ENCODE data around the gene ITIH3. TPM values are rescaled to one million over a fixed set of nuclear protein-coding genes. Genes with fewer than 3 reads are reported as not detected.
A peak's percentile ranks its signal among the peaks of the same experiment; 100 is the strongest.

The ITIH3 gene
- total and polyA plus RNA-seq, 9 donors = 0.23 to 14.2 (median 1.8) TPM

- intact Hi-C loops (cut with DNase I) = no loop called here
Observed at GRCh38 chr3:52829906-52830463, 35.4 kb downstream of the ITIH3 start.

GRCh38 chr3:52830535-52831258 is 36.1 kb downstream of the ITIH3 start, which contains the start of gene ITIH4:
Gene ITIH4, minus strand, starts transcription at chr3:52830672. Its CDS starts 30 bp downstream, at chr3:52830642.
- H3K27me3 ChIP-seq = no peaks in the 10 kb centered on the region
- intact Hi-C loops (cut with DNase I) = no loop called here
- no peaks in the 10 kb centered on the region for H3K36me3 ChIP-seq
- no peaks in the 10 kb centered on the region for H3K9me3 ChIP-seq
- DNase-seq = no peak
- H3K4me1 ChIP-seq (ENCODE audit: insufficient read depth) = peaks cover 7% of the 10 kb centered on the region
- WGBS, 3 donors = 68 to 71% (median 68%) methylated on average over 16 of the region's 16 CpGs
- no peak within 1 kb of the TSS for H3K4me3 ChIP-seq
- TF ChIP-seq EP300 (IDR thresholded peaks at IDR 0.05) (no peak), POLR2A (IDR thresholded peaks at IDR 0.05) (no peak), CTCF (IDR thresholded peaks at IDR 0.05) (no peak)
- peak within 1 kb of the TSS in 1 of 2 donors; percentile 21 for H3K27ac ChIP-seq

More at GRCh38 chr3:52829906-52830463, 35.4 kb downstream of the ITIH3 start:
- Histone ChIP-seq H3K4me3 (no peak overlapping the region), H3K9me3 (no peaks in the 10 kb centered on the region), H3K4me1 (ENCODE audit: insufficient read depth) (peaks cover 1% of the 10 kb centered on the region), H3K27ac (no peak overlapping the region), H3K27me3 (no peaks in the 10 kb centered on the region), H3K36me3 (no peaks in the 10 kb centered on the region)
- 87 to 89% (median 88%) methylated on average over 10 of the region's 10 CpGs for WGBS, 3 donors
- TF ChIP-seq CTCF (IDR thresholded peaks at IDR 0.05) (no peak), EP300 (IDR thresholded peaks at IDR 0.05) (no peak), POLR2A (IDR thresholded peaks at IDR 0.05) (no peak)
- DNase-seq = no peak

GRCh38 chr3:52831500-52832301 is 37.1 kb downstream of the ITIH3 start:
- peak in 4 of 5 donors; percentile 40 to 64 (median 47) for DNase-seq
- intact Hi-C loops (cut with DNase I) = no loop called here
- H3K27ac ChIP-seq = peak overlapping the region in 1 of 2 donors; percentile 21
- H3K4me3 ChIP-seq = no peak overlapping the region
- TF ChIP-seq CTCF (IDR thresholded peaks at IDR 0.05) = no peak
- no peak for TF ChIP-seq POLR2A (IDR thresholded peaks at IDR 0.05)
- no peak for TF ChIP-seq EP300 (IDR thresholded peaks at IDR 0.05)
- no peaks in the 10 kb centered on the region for H3K27me3 ChIP-seq
- 47 to 57% (median 51%) methylated on average over 21 of the region's 21 CpGs for WGBS, 3 donors
- no peaks in the 10 kb centered on the region for H3K9me3 ChIP-seq
- H3K4me1 ChIP-seq (ENCODE audit: insufficient read depth) = peaks cover 7% of the 10 kb centered on the region
- H3K36me3 ChIP-seq = no peaks in the 10 kb centered on the region

GRCh38 chr3:52833202-52833601 is 38.6 kb downstream of the ITIH3 start:
- Histone ChIP-seq H3K4me3 (no peak overlapping the region), H3K27me3 (no peaks in the 10 kb centered on the region), H3K4me1 (ENCODE audit: insufficient read depth) (peaks cover 7% of the 10 kb centered on the region), H3K27ac (no peak overlapping the region), H3K36me3 (no peaks in the 10 kb centered on the region), H3K9me3 (no peaks in the 10 kb centered on the region)
- 91 to 93% (median 91%) methylated on average over 14 of the region's 14 CpGs for WGBS, 3 donors
- TF ChIP-seq CTCF (IDR thresholded peaks at IDR 0.05) (no peak), EP300 (IDR thresholded peaks at IDR 0.05) (no peak), POLR2A (IDR thresholded peaks at IDR 0.05) (no peak)
- intact Hi-C loops (cut with DNase I) = no loop called here
- DNase-seq = no peak

All from ovary (tissue), 9 donors.